ENCODE data around the gene ZNF316.
A peak's percentile ranks its signal among the peaks of the same experiment; 100 is the strongest.
"Not testable (repeated sequence)": the region's sequence is repeated elsewhere in the genome, so short reads cannot be mapped to it uniquely, and the experiment has no call there.

ZNF316 gene

DNA sequence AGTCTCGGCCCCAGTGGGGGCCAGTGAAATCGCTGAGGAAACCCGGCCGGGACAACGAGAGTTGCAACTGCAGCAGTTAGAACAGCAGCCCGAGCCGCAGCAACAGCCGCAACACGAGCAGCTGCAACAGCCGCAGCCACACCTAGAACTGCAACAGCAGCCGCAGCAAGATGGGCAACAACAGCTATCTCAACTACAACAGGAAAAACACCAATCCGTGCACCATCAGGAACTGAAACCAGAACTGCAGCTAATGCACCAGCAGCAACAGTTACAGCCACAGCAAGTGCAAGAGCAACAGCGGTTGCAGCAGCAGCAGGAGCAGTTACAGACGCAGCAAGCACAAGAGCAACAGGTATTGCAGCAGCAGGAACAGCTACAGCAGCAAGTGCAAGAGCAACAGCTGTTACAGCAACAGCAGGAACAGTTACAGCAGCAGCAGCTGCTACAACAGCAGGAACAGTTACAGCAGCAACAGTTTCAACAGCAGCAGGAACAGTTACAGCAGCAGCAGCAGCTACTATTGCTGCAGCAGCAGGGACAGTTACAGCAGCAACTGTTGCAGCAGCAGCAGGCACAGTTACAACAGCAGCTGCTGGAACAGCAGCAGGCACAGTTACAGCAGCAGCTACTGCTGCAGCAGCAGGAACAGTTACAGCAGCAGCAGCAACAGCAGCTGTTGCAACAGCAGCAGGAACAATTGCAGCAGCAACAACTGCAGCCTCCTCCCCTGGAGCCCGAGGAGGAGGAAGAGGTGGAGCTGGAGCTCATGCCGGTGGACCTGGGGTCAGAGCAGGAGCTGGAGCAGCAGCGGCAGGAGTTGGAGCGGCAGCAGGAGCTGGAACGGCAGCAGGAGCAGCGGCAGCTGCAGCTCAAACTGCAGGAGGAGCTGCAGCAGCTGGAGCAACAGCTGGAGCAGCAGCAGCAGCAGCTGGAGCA lies 15.7 kb upstream of the ZNF316 start:
- no peak for DNase-seq

- DNase-seq: no peak
Measured at GRCh38 chr7:6622134-6622710, 14.9 kb upstream of the ZNF316 start.

DNA sequence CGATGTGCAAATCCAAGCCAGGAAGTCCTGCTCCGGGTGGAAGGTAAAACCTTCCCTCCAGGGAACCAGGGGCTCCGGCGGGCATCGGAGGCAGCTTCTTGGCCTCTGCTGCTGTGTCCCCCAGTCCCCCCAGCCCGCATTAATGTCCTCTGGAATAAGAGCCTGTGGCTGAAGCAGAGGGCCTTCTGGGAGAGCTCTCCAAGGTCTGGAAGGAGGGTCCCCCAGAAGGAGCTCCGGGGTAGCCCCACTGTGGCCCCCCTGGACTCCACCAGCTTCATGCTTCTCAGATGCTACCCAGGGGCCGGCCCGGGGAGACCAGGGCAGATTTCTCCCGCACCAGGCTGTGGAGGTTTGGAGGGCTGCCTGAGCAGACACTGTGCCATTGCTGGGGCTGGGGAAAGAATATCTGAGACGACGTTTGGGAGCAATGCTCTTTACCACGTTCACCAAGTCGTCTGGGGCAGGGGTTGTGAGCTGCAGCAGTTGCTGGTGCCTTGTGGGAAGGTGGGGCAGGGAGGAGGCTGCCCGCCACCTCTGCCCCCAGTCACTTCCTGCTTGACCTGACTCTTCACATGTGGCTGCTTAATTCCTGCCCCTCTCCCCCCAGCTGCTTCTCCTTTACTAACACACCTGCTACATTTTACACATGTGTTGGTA lies 13.4 kb upstream of the ZNF316 start:
- DNase-seq: no peak

DNA sequence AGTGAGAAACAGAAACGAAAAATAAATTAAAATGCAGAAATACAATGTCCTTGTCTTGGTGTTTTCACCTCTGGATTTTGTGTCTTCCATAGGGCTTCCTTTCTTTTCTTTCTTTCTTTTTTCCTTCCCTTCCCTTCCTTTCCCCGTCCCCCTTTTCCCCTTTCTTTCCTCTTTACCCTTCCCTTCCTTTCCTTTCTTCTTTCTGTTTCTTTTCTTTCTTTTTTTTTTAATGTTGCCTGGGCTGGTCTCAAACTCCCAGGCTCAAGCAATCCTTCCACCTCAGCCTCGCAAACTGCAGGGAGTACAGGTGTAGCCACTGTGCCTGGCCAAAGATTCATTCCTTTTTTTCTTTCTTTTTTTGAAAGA lies 12.9 kb upstream of the ZNF316 start:
- DNase-seq: no peak

GRCh38 chr7:6628045-6628444 lies 9.1 kb upstream of the ZNF316 start:
- no peak for DNase-seq

GRCh38 chr7:6630007-6630849 lies 6.9 kb upstream of the ZNF316 start:
- DNase-seq: no peak

DNA sequence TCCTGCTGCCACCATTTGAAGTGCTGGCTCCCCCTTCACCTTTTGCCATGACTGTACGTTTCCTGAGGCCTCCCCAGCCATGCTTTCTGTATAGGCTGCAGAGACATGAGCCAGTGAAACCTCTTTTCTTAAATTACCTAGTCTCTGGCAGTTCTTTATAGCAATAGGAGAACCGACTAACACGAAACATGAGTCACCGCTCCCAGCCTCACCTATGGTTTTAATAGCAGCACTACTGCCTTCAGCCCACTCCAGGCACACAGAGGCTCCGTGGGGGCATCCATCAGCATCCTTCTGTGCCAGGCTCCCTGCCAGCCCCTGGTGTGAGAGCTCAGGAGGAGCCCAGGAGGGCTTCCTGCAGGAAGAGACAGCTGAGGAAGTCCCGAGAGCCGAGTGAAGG lies 5.5 kb upstream of the ZNF316 start:
- DNase-seq: no peak

DNA sequence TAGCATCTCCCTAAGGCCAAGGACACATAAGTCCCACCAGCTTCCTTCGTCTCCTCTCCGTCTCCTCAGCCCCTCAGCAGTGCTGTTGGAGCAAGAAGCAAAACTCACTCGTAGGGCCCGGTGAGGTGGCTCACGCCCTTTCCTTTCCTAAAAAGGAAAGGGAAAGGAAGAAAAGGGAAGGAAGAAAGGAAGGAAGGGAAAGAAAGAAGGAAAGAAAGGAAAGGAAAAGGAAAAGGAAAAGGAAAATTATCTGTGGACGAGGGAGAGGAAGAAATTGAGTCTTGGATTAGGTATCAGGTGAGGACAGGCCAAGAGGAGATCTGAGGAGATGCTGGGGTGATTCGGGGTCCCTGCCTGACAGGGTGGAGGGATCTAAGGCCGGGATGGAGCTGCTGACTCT lies 3.1 kb upstream of the ZNF316 start:
- DNase-seq: no peak

GRCh38 chr7:6634971-6635370 lies 2.1 kb upstream of the ZNF316 start:
- DNase-seq: not testable (repeated sequence)

GRCh38 chr7:6637544-6638229 lies 569 bp downstream of the ZNF316 start:
- DNase-seq: peak; percentile 39

DNA sequence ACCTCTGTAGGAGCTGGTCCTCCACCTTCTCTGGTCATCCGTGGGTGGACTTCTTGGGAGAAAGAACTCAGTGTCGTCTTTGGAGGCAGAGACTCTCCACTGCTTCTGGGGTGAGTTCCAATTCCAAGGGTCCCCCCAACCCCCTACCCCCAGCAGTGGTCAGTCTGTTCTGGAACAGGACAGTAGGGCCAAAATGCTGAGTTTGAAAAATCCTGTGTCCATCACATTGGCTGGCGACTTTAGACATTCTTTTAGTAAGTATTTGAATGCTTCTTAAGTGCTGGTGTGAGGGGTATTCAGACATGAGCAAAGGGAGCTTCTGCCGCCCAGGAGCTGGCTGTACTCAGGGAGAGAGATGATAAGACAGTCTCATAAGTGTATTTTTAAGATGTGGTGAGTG lies 1.9 kb downstream of the ZNF316 start:
- DNase-seq: no peak

DNA sequence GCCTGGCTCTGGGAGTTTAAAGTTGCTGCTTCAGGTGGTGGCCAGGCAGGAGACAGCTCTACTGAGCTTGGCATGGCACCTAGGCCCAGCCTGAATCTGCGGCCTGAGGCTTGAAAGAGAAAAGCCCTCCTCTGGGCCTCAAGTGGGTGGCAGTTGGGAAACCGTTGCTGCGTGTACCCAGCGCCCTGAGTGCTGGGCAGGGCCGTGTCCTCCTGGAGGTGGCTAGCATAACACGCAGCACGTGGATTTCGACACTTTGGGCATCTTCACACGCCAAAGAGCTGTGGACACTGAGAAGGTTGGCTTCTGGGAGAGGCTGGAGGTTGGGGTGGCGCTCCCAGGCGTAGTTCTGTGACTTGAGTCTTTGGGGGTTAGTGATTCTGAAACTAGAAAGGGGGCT lies 2.5 kb downstream of the ZNF316 start:
- DNase-seq: no peak

GRCh38 chr7:6640246-6640721 lies 3.2 kb downstream of the ZNF316 start:
- peak; percentile 59 for DNase-seq

GRCh38 chr7:6641305-6642035 lies 4.4 kb downstream of the ZNF316 start:
- DNase-seq: no peak

- no peak for DNase-seq
Measured at GRCh38 chr7:6642239-6642839, 5.2 kb downstream of the ZNF316 start.

DNA sequence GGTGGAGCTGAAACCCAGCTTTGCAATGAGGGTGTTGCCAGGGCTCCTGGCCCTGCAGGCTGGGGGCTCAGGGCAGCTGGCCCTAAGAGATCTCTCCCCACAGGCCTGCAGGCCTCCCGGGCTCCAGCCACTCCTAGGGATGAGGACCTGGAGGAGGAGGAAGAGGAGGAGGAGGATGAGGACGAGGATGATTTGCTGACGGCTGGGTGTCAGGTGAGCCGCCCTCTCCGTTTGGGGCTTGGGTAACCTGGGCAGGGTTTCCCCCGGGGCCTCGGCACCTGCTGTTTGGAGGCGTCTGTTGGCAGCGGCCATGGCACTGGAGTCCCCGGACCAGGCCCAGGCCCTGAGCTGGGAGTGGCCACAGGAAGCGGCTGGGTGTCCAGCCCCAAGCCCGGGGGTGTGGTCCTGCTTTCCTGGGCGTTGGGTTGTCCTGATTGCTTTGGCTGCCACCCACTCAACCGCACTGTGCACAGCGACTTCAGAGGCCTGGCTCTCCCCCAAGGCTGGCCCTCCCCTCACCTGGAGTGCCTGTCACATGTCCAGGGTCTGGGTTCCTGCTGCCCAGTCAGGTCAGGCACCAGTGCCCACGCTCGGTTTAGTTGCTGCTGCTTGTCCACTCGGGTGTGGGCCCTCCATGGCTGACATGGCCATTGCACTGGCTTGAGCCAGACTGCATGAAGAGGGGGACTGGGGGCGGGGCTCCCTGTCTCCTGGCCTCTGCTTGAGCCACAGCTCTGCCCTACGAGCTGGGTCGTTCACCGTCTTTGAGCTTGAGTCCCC lies 5.9 kb downstream of the ZNF316 start:
- DNase-seq: no peak

DNA sequence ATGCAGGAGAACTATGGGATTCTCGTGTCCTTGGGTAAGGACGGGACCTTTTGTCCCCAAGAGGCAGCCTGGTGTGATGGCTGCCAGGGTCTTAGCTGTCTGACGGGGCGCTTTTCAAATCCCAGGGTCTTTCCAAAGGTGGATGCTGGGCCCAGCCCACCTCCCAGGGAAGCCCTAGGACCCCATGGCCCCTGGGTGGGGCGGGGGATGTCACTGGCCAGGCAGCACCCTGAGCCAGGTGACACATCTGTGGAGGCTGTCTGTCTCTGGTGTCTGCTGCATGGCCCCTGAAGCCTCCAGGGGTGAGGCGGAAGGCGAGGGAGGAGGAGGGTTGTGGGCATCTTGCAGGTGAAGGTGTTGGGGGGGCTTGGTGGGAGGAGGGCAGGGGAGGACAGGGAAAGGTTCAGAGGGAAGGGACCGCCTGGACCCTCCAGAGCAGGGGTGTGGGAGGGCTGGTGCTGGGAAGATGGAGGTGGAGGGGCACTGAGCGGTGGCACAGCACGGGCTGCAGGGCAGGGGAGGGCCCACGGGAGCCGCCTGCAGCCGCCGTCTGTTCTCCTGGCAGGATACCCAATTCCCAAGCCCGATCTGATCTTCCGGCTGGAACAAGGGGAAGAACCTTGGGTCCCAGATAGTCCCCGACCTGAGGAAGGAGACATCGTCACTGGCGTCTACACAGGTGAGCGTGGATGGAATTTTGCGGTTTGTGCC lies 7.0 kb downstream of the ZNF316 start:
- no peak for DNase-seq

DNA sequence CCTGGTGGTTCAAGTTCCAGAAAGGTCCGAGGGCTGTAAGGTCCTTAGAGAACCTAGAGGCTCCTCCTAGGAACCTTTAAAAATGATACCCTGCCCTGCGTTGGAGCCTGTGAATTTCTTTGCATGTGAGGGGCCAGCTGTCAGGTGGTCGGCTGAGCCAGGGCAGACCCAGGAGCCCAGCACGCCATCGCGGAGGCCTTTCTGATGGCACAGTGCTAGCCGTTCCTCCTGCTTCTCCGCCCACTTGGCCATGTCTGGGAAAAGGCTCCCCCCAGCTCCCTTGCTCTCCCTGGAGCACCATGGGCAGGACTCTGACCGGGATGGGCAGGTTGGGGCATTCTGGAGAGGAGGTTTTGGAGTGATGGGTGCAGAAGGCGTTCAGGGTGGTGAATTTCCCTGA lies 7.6 kb downstream of the ZNF316 start:
- no peak for DNase-seq

DNA sequence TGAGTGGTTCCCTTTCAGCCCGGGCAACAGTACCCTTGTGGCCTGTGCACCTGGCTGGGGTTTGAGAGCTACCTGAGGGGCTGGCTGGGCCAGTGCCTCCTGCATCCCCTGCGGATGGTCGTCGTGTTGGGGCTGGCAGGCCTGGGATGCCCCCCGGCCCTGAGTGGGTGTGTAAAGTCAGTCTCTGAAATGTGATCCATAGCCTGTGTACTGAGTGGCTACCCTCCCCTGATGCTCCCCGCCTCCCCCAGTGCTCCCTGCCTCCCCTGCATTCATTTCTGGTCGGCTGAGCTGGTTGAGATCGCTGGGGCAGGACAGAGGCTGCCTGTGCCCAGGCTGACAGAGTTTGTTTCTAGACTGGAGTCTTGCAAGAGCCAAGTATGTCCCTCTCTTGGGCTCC lies 9.3 kb downstream of the ZNF316 start:
- no peak for DNase-seq
